IMR-90 (cell line): ENCODE data around the gene DLG5. TPM values are rescaled to one million over a fixed set of nuclear protein-coding genes. Genes with fewer than 3 reads are reported as not detected.

ENCODE experiments used
- ATAC-seq: fragments of 200-7000 bp; cut with Tn5 transposase; 2 replicates; pipeline ENCODE4 v1.9.1; 2020; ENCODE audit warnings: low read depth, mild to moderate bottlenecking, moderate library complexity
- BruUV-seq: library from RNA; stranded (reverse); fragments of 400-500 nt; replicated peaks from 2 replicates; lab custom pipeline; 2021; lab: Mats Ljungman, UMichigan
- CTCF ChIA-PET: fragments of 300-600 bp; formaldehyde crosslinking; extraction: SDS; loops from one replicate; lab custom pipeline; 2021; ENCODE audit warnings: antibody characterized with exemption; lab: Yijun Ruan, JAX
- POLR2A ChIA-PET: fragments of 300-600 bp; sonication (Branson Sonifier 250); formaldehyde crosslinking; loops from one replicate; lab custom pipeline; 2022; ENCODE audit warnings: antibody characterized with exemption; ENCODE audit not compliant: unreplicated experiment; lab: Charles Lee
- DNase-seq: peaks from one replicate; pipeline ENCODE4 v3.0.0; 2013
- H2AFZ ChIP-seq: replicated peaks from 2 replicates; pipeline ENCODE3; 2013; ENCODE audit warnings: low read length, mild to moderate bottlenecking; ENCODE audit not compliant: poor library complexity
- H2AK5ac ChIP-seq: 2 replicates; pipeline ENCODE4 v1.6.1; 2013; ENCODE audit warnings: low read depth, low read length, inconsistent platforms
- H2AK9ac ChIP-seq: replicated peaks from 2 replicates; pipeline ENCODE3; 2013; ENCODE audit warnings: mild to moderate bottlenecking, low read depth, low read length, moderate library complexity; ENCODE audit not compliant: poor library complexity
- H2BK120ac ChIP-seq: 2 replicates; pipeline ENCODE4 v1.6.1; 2013; ENCODE audit warnings: low read depth, low read length, inconsistent platforms
- H2BK15ac ChIP-seq: 3 replicates; pipeline ENCODE4 v1.6.1; 2013; ENCODE audit warnings: low read depth, low read length, inconsistent platforms
- H2BK20ac ChIP-seq: 2 replicates; pipeline ENCODE4 v1.6.1; 2013; ENCODE audit warnings: low read depth, mild to moderate bottlenecking, inconsistent platforms, low read length, moderate library complexity
- H2BK5ac ChIP-seq: 2 replicates; pipeline ENCODE4 v1.6.1; 2013; ENCODE audit warnings: mild to moderate bottlenecking, low read depth, low read length, inconsistent platforms; ENCODE audit not compliant: poor library complexity, severe bottlenecking
- H3K14ac ChIP-seq: replicated peaks from 2 replicates; pipeline ENCODE4 v1.6.1; 2013; ENCODE audit warnings: low read depth, low read length, inconsistent platforms
- H3K18ac ChIP-seq: 2 replicates; pipeline ENCODE4 v1.6.1; 2013; ENCODE audit warnings: low read depth, low read length, control low read depth
- H3K23ac ChIP-seq: 2 replicates; pipeline ENCODE4 v1.6.1; 2013; ENCODE audit warnings: low read depth, low read length, inconsistent platforms
- H3K27ac ChIP-seq: 2 replicates; pipeline ENCODE4 v1.5.1; 2013; ENCODE audit warnings: mild to moderate bottlenecking, control low read depth, low read length; ENCODE audit not compliant: insufficient read depth
- H3K27me3 ChIP-seq: 2 replicates; pipeline ENCODE4 v1.6.1; 2013; ENCODE audit warnings: low read length; ENCODE audit not compliant: control insufficient read depth, insufficient read depth
- H3K36me3 ChIP-seq: 2 replicates; pipeline ENCODE4 v1.6.1; 2013; ENCODE audit warnings: low read length, mixed read lengths; ENCODE audit not compliant: control insufficient read depth, insufficient read depth
- H3K4ac ChIP-seq: 2 replicates; pipeline ENCODE4 v1.6.1; 2013; ENCODE audit warnings: low read depth, low read length, inconsistent platforms
- H3K4me1 ChIP-seq: 2 replicates; pipeline ENCODE4 v1.6.1; 2013; ENCODE audit warnings: low read length, mixed read lengths; ENCODE audit not compliant: control insufficient read depth, insufficient read depth
- H3K4me2 ChIP-seq: 2 replicates; pipeline ENCODE4 v1.6.1; 2013; ENCODE audit warnings: low read depth, mild to moderate bottlenecking, control low read depth, low read length, moderate library complexity
- H3K4me3 ChIP-seq: 2 replicates; pipeline ENCODE4 v1.5.1; 2013; ENCODE audit warnings: low read depth, mild to moderate bottlenecking, control low read depth, low read length, moderate library complexity; ENCODE audit not compliant: insufficient read depth
- H3K56ac ChIP-seq: 2 replicates; pipeline ENCODE4 v1.6.1; 2013; ENCODE audit warnings: low read length, inconsistent platforms; ENCODE audit not compliant: insufficient read depth; ENCODE audit errors: extremely low read depth
- H3K79me1 ChIP-seq, 2 experiments: 2 replicates each; pipeline ENCODE4 v1.6.1; 2013; ENCODE audit warnings: low read length in 2 of 2, inconsistent platforms in 1 of 2, low read depth in 1 of 2
- H3K9ac ChIP-seq: 2 replicates; pipeline ENCODE4 v1.6.1; 2013; ENCODE audit warnings: low read depth, low read length, control low read depth
- H3K9me1 ChIP-seq: 2 replicates; pipeline ENCODE4 v1.6.1; 2013; ENCODE audit warnings: low read length, inconsistent platforms; ENCODE audit not compliant: insufficient read depth
- H3K9me3 ChIP-seq: 2 replicates; pipeline ENCODE4 v1.6.1; 2013; ENCODE audit warnings: low read length; ENCODE audit not compliant: control insufficient read depth, insufficient read depth
- H4K20me1 ChIP-seq: 2 replicates; pipeline ENCODE4 v1.6.1; 2013; ENCODE audit warnings: low read length, inconsistent platforms; ENCODE audit not compliant: insufficient read depth
- H4K5ac ChIP-seq: 2 replicates; pipeline ENCODE4 v1.6.1; 2013; ENCODE audit warnings: mild to moderate bottlenecking, low read depth, low read length, control low read depth
- H4K8ac ChIP-seq, 2 experiments: 2 replicates each; pipeline ENCODE4 v1.6.1; 2013; ENCODE audit warnings: low read depth in 2 of 2, low read length in 2 of 2, control low read depth in 1 of 2, inconsistent platforms in 1 of 2
- H4K91ac ChIP-seq: 2 replicates; pipeline ENCODE4 v1.6.1; 2013; ENCODE audit warnings: low read depth, low read length, inconsistent platforms; ENCODE audit not compliant: insufficient read depth
- BHLHE40 ChIP-seq: fragments of 150-350 bp; IDR thresholded peaks from 2 replicates; pipeline ENCODE4 v1.6.1; 2016; ENCODE audit warnings: mild to moderate bottlenecking, low read depth, low read length
- CEBPB ChIP-seq: IDR thresholded peaks from 2 replicates; pipeline ENCODE4 v1.6.1; 2012; ENCODE audit warnings: low read depth, low read length, improper control_type of control experiment
- CHD1 ChIP-seq: IDR thresholded peaks from 2 replicates; pipeline ENCODE4 v1.6.1; 2012; ENCODE audit warnings: low read depth, low read length, improper control_type of control experiment
- FOS ChIP-seq: fragments of 150-350 bp; IDR thresholded peaks from 2 replicates; pipeline ENCODE4 v1.6.1; 2016; ENCODE audit warnings: low read depth, low read length
- MAZ ChIP-seq: IDR thresholded peaks from 2 replicates; pipeline ENCODE4 v1.6.1; 2012; ENCODE audit warnings: low read depth, mild to moderate bottlenecking, low read length, improper control_type of control experiment, moderate library complexity, borderline replicate concordance
- NFE2L2 ChIP-seq: fragments of 150-350 bp; IDR thresholded peaks from 2 replicates; pipeline ENCODE4 v1.6.1; 2016; ENCODE audit warnings: low read depth, mild to moderate bottlenecking, low read length
- RAD21 ChIP-seq: IDR thresholded peaks from 2 replicates; pipeline ENCODE4 v1.6.1; 2012; ENCODE audit warnings: low read length, improper control_type of control experiment
- RCOR1 ChIP-seq: IDR thresholded peaks from 2 replicates; pipeline ENCODE4 v1.6.1; 2012; ENCODE audit warnings: mild to moderate bottlenecking, low read length, improper control_type of control experiment; ENCODE audit not compliant: insufficient replicate concordance
- SMC3 ChIP-seq: fragments of 150-350 bp; IDR thresholded peaks from 2 replicates; pipeline ENCODE4 v1.6.1; 2016; ENCODE audit warnings: low read depth, mild to moderate bottlenecking, antibody characterized with exemption, low read length, moderate library complexity
- USF2 ChIP-seq: fragments of 150-350 bp; IDR thresholded peaks from 2 replicates; pipeline ENCODE4 v1.6.1; 2017; ENCODE audit warnings: mild to moderate bottlenecking, antibody characterized with exemption, low read length, low read depth
- WGBS, 2 experiments: methylation state at CpG; one replicate each; pipeline versions ENCODE4 v1.1.5 to v1.1.7; 2013; ENCODE audit warnings: missing lambda C conversion rate in 2 of 2; ENCODE audit not compliant: insufficient read length in 1 of 2; ENCODE audit errors: extremely low coverage in 2 of 2; 5-methylcytosine and 5-hydroxymethylcytosine counted together
- dilution Hi-C: fragments of 300-500 bp; cut with HindIII; formaldehyde crosslinking; loops from one replicate; pipeline ENCODE4 v1.14.3; 2018; ENCODE audit warnings: low sequenced_read_pairs; ENCODE audit not compliant: unreplicated experiment
- in situ Hi-C: fragments of 300-500 bp; cut with MboI; formaldehyde crosslinking; loops from 3 replicates; pipeline ENCODE4 v1.14.3; 2019; ENCODE audit warnings: low sequenced_read_pairs, inconsistent platforms, mixed read lengths
- intact Hi-C: fragments of 100-400 bp; cut with micrococcal nuclease; formaldehyde crosslinking; loops from 2 replicates; pipeline ENCODE4 v1.10.0; 2022
- polyA plus RNA-seq, 3 experiments: library from polyadenylated mRNA; depleted of rRNA; stranded (reverse); fragments of >200 nt; gene quantifications; 2 replicates each; pipeline ENCODE4 v1.2.3, GENCODE V29; 2012; ENCODE audit warnings: low replicate concordance in 1 of 3
- total RNA-seq: library from RNA; depleted of rRNA; stranded (reverse); fragments of >200 nt; gene quantifications from 2 replicates; pipeline ENCODE4 v1.2.3, GENCODE V29; 2012
- TF ChIP-seq, protein P1 (sequence below): conservative IDR thresholded peaks from 2 replicates; pipeline ENCODE4 v1.5.1; 2012; ENCODE audit warnings: mild to moderate bottlenecking, low read depth, low read length, improper control_type of control experiment

Gene DLG5
- total and polyA plus RNA-seq, 2 of the 4 experiments (the other 2 are of a cell fraction): 12.7 to 28.7 TPM

DNA sequence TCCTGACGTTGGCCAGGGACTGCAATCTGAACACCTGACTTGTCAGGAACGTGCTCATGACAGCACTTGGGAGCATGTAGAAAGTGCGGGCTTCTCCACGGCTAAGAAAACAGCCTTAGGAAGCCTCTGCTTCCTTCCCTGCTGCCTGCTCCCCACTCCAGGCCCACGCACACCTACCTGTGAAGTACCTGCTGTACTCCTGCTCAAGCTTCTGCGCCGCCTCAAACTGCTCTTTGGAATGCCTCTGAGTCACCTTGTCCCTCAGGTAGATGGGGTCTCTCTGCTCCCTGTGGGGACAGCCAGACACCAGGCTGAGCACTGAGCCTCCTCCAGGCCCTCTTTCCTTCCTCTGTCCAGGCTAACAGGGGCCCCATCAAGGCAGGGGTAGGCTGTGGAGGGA, 132.7 kb downstream of the DLG5 start (continued):
- TF ChIP-seq, protein P1, sequence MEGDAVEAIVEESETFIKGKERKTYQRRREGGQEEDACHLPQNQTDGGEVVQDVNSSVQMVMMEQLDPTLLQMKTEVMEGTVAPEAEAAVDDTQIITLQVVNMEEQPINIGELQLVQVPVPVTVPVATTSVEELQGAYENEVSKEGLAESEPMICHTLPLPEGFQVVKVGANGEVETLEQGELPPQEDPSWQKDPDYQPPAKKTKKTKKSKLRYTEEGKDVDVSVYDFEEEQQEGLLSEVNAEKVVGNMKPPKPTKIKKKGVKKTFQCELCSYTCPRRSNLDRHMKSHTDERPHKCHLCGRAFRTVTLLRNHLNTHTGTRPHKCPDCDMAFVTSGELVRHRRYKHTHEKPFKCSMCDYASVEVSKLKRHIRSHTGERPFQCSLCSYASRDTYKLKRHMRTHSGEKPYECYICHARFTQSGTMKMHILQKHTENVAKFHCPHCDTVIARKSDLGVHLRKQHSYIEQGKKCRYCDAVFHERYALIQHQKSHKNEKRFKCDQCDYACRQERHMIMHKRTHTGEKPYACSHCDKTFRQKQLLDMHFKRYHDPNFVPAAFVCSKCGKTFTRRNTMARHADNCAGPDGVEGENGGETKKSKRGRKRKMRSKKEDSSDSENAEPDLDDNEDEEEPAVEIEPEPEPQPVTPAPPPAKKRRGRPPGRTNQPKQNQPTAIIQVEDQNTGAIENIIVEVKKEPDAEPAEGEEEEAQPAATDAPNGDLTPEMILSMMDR: no peak
- TF ChIP-seq RAD21: no peak

DNA sequence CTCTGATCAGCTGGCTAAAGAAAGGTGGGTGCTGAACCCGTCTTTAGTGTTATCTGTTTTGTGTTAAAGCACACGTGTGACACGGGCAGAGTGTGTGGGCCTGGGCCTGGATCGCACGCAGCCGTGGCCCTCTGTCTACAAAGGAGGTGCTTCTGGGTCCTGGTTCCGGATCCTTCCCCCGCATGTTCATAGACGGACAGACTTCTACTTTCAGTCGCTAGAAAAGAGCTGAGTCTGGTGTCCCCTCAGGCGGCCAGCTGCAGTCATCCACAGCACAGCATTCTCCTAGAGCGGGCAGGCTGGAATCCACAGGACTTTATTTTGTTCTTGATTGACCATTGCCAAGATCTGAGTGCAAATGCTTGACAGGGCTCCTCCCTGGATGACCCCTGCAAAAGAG, 134.4 kb downstream of the DLG5 start:
- BruUV-seq: no TSS peak

More for the DNA sequence above, 134.4 kb downstream of the DLG5 start:
- no peak overlapping the region for H2AK9ac ChIP-seq
- H3K18ac ChIP-seq: no peak overlapping the region
- H3K9me3 ChIP-seq: no peaks in the 10 kb centered on the region
- H3K9ac ChIP-seq: no peak overlapping the region
- no peak overlapping the region for H3K4me3 ChIP-seq
- H3K79me1 ChIP-seq: peaks cover 5 to 25% of the 10 kb centered on the region in 2 experiments; a peak in 2 of 4 replicates
- H3K56ac ChIP-seq: no peak overlapping the region
- H3K4me1 ChIP-seq: no peaks in the 10 kb centered on the region
- no peak overlapping the region for H4K8ac ChIP-seq
- DNase-seq (no peak), ATAC-seq (no peak)
- no peak overlapping the region for H3K4me2 ChIP-seq
- H2AFZ ChIP-seq: no peak overlapping the region
- no peak overlapping the region for H3K14ac ChIP-seq
- no peak overlapping the region for H2BK120ac ChIP-seq
- H4K91ac ChIP-seq: no peak overlapping the region
- H3K4ac ChIP-seq: no peak overlapping the region
- peaks cover 72% of the 10 kb centered on the region for H3K36me3 ChIP-seq
- H2BK15ac ChIP-seq: no peak overlapping the region
- intact Hi-C loops: no loop called here
- no peak overlapping the region for H2BK5ac ChIP-seq
- H4K20me1 ChIP-seq: peaks cover 5% of the 10 kb centered on the region
- H3K23ac ChIP-seq: no peak overlapping the region
- POLR2A ChIA-PET: no interaction called here
- CTCF ChIA-PET: no interaction called here
- no peak overlapping the region for H2BK20ac ChIP-seq
- 85% methylated on average over 10 of the region's 12 CpGs; no CpG with 5 or more reads in 1 of the 2 experiments for WGBS, 2 experiments
- TF ChIP-seq CEBPB (no peak), FOS (no peak), SMC3 (no peak), BHLHE40 (no peak), MAZ (no peak), RCOR1 (no peak), CHD1 (no peak), NFE2L2 (no peak), USF2 (no peak), RAD21 (no peak)
- TF ChIP-seq, protein P1: no peak
- H3K27me3 ChIP-seq: no peaks in the 10 kb centered on the region
- in situ Hi-C loops: no loop called here
- H3K27ac ChIP-seq: no peak overlapping the region
- no peak overlapping the region for H4K5ac ChIP-seq
- no peak overlapping the region for H2AK5ac ChIP-seq
- H3K9me1 ChIP-seq: no peaks in the 10 kb centered on the region
- dilution Hi-C loops: no loop called here
